DOHH2 (cell line): ENCODE data around the gene ZNF354C.

Experiments
- CTCF ChIP-seq: fragments of 200-600 bp; sonication (generic); IDR thresholded peaks from one replicate; pipeline ENCODE4 v1.5.1; 2014; ENCODE audit warnings: antibody characterized with exemption, mild to moderate bottlenecking, low read depth, low read length; ENCODE audit not compliant: poor library complexity, severe bottlenecking
- EZH2phosphoT487 ChIP-seq: fragments of 200-600 bp; sonication (generic); IDR thresholded peaks from 2 replicates; pipeline ENCODE4 v1.6.1; 2017; ENCODE audit warnings: borderline replicate concordance, mild to moderate bottlenecking, antibody characterized with exemption, low read length, moderate library complexity, mixed read lengths

GRCh38 chr5:179118338-179118737, 58.2 kb downstream of the ZNF354C start:
- TF ChIP-seq CTCF (no peak), EZH2phosphoT487 (no peak)
